Measurements from ENCODE around the gene MYPN.
A peak's percentile ranks its signal among the peaks of the same experiment; 100 is the strongest.

Gene MYPN

DNA sequence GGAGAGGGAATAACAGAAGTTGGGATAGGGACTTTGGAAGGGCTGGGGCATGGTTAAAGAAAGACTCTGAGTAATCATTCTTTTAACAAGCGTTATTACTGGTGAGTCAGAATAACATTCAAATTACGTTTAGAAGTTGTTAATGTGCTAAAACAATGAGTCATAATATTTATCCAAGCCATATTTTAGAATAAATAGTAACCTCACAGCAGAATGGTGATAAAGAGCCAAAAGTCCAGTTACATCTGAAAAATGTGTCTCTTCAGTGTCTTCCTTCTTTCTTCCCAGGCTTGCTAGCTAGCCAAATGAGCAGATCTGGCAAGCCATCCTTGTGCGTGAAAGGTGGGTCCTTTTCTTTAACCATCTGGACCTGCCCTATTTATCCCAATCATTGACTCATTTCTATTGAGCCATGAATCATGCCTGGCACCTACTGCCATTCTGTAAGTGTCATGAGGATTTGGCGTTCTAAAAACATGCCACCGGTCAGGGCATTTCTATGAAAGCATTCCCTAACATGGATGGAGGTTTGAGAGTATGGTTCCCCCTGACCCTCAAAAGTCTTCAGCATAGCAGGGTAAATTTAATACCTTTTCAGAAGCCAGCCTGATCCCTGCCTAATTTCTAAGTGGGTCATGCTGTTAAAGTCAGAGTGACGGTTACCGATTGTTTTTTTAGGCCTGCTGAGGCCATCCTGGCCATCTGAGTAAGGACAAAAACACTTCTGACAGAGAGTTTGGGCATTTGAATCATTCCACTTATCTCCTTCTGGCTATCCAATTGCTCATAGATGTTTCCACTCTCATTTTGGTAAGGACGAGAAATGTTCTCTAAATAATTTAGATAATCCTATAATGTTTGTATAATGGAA lies 26.9 kb downstream of the MYPN start (continued):
- TF ChIP-seq ZNF398 (tag by site-specific recombination; IDR thresholded peaks at IDR 0.05) (0 out of 2 replicates have a peak, but pooled peaks have one; percentile 34), REST (tag by site-specific recombination; IDR thresholded peaks at IDR 0.05) (0 out of 2 replicates have a peak, but pooled peaks have one; percentile 6), OVOL3 (tag by site-specific recombination; IDR thresholded peaks at IDR 0.05) (peak; percentile 54; the same call in 1 of the 2 replicates), GLI2 (tag by site-specific recombination; IDR thresholded peaks at IDR 0.05; ENCODE audit: borderline replicate concordance, low read depth) (peak; percentile 41; the same call in 1 of the 2 replicates), ZNF791 (tag by site-specific recombination; IDR thresholded peaks at IDR 0.05) (no peak), ZNF561 (tag by site-specific recombination; IDR thresholded peaks at IDR 0.05; ENCODE audit: borderline replicate concordance) (no peak), ZNF639 (tag by site-specific recombination; IDR thresholded peaks at IDR 0.05) (peak; percentile 90), ZSCAN23 (tag by site-specific recombination; IDR thresholded peaks at IDR 0.05) (peak; percentile 68), GLI4 (tag by site-specific recombination; IDR thresholded peaks at IDR 0.05) (no peak), ZBTB17 (tag by site-specific recombination; IDR thresholded peaks at IDR 0.05) (peak; percentile 98), ZFP37 (tag by site-specific recombination; IDR thresholded peaks at IDR 0.05) (peak; percentile 98), ZSCAN16 (tag by site-specific recombination; IDR thresholded peaks at IDR 0.05) (no peak), HIC1 (tag by site-specific recombination; IDR thresholded peaks at IDR 0.05) (peak; percentile 86), BCL11A (tag by site-specific recombination; IDR thresholded peaks at IDR 0.05; ENCODE audit: low read depth) (0 out of 2 replicates have a peak, but pooled peaks have one; percentile 71), ZNF610 (tag by site-specific recombination; IDR thresholded peaks at IDR 0.05; ENCODE audit: borderline replicate concordance) (no peak), ZNF585B (tag by site-specific recombination; IDR thresholded peaks at IDR 0.05) (no peak), WT1 (tag by site-specific recombination; IDR thresholded peaks at IDR 0.05) (0 out of 2 replicates have a peak, but pooled peaks have one; percentile 11), ZNF629 (tag by site-specific recombination; IDR thresholded peaks at IDR 0.05) (peak; percentile 88), ZNF2 (tag by site-specific recombination; IDR thresholded peaks at IDR 0.05) (peak; percentile 85), ZNF660 (tag by site-specific recombination; IDR thresholded peaks at IDR 0.05) (peak; percentile 55; the same call in 1 of the 2 replicates), SP3 (tag by site-specific recombination; IDR thresholded peaks at IDR 0.05) (peak; percentile 36; the same call in 1 of the 2 replicates)
- TF ChIP-seq, protein P1, sequence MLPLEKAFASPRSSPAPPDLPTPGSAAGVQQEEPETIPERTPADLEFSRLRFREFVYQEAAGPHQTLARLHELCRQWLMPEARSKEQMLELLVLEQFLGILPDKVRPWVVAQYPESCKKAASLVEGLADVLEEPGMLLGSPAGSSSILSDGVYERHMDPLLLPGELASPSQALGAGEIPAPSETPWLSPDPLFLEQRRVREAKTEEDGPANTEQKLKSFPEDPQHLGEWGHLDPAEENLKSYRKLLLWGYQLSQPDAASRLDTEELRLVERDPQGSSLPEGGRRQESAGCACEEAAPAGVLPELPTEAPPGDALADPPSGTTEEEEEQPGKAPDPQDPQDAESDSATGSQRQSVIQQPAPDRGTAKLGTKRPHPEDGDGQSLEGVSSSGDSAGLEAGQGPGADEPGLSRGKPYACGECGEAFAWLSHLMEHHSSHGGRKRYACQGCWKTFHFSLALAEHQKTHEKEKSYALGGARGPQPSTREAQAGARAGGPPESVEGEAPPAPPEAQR (tag by site-specific recombination; IDR thresholded peaks at IDR 0.05): no peak
